GM12878 (cell line): Measurements from ENCODE around the gene ZBED1. TPM values are rescaled to one million over a fixed set of nuclear protein-coding genes. Genes with fewer than 3 reads are reported as not detected.

Experiments
- ATAC-seq: fragments of 200-7000 bp; cut with Tn5 transposase; 3 replicates; pipeline ENCODE4 v1.9.1; 2020; ENCODE audit warnings: mild to moderate bottlenecking, moderate library complexity
- BruUV-seq: library from RNA; stranded (reverse); fragments of 400-500 nt; replicated peaks from 2 replicates; lab custom pipeline; 2021; lab: Mats Ljungman, UMichigan
- CTCF ChIA-PET: fragments of 300-600 bp; sonication (Branson Sonifier 250); formaldehyde crosslinking; extraction: SDS; loops from one replicate; lab custom pipeline; 2021; ENCODE audit warnings: inconsistent platforms; lab: Yijun Ruan, JAX
- POLR2A ChIA-PET: fragments of 350-600 bp; formaldehyde crosslinking; extraction: SDS; loops from one replicate; lab custom pipeline; 2021; ENCODE audit warnings: inconsistent platforms; lab: Charles Lee
- RAD21 ChIA-PET: fragments of 300-600 bp; sonication (Branson Sonifier 250); formaldehyde crosslinking; loops from one replicate; lab custom pipeline; 2023; ENCODE audit warnings: antibody characterized with exemption; ENCODE audit not compliant: unreplicated experiment; lab: Charles Lee
- SMC1A ChIA-PET: fragments of 300-600 bp; sonication (Branson Sonifier 250); formaldehyde crosslinking; loops from one replicate; lab custom pipeline; 2023; ENCODE audit not compliant: unreplicated experiment, uncharacterized antibody; lab: Charles Lee
- DNase-seq: peaks from one replicate; pipeline ENCODE4 v3.0.0-alpha.2; 2011; ENCODE audit warnings: low read depth, low spot score
- FAIRE-seq: peaks from 3 replicates; lab custom pipeline; 2011; peaks lifted over from hg19 to GRCh38; lab: Jason Lieb, UNC
- H2AFZ ChIP-seq: 2 replicates; pipeline ENCODE4 v1.6.0; 2011; ENCODE audit warnings: low read depth, low read length, control low read depth; ENCODE audit not compliant: control insufficient read depth
- H3K27ac ChIP-seq: 2 replicates; pipeline ENCODE4 v1.5.1; 2011; ENCODE audit warnings: control low read depth; ENCODE audit not compliant: control insufficient read depth, insufficient read depth
- H3K27me3 ChIP-seq, 2 experiments: replicated peaks in 1 of 2; 2 replicates each; pipeline versions ENCODE4 v1.6.0 to v1.6.1; 2011; ENCODE audit warnings: low read length in 1 of 2; ENCODE audit not compliant: control insufficient read depth in 2 of 2, insufficient read depth in 2 of 2
- H3K36me3 ChIP-seq, 2 experiments: 2 replicates each; pipeline ENCODE4 v1.5.1; 2011; ENCODE audit warnings: low read length in 1 of 2; ENCODE audit not compliant: control insufficient read depth in 2 of 2, insufficient read depth in 2 of 2
- H3K4me1 ChIP-seq: 2 replicates; pipeline ENCODE4 v1.6.1; 2011; ENCODE audit warnings: mild to moderate bottlenecking, low read length, moderate library complexity, mixed read lengths; ENCODE audit not compliant: control insufficient read depth, insufficient read depth
- H3K4me2 ChIP-seq: 2 replicates; pipeline ENCODE4 v1.6.0; 2011; ENCODE audit warnings: control low read depth; ENCODE audit not compliant: control insufficient read depth, insufficient read depth
- H3K4me3 ChIP-seq: fragments of 200-600 bp; sonication (generic); 2 replicates; pipeline ENCODE4 v1.5.1; 2016
- H3K79me2 ChIP-seq: 2 replicates; pipeline ENCODE4 v1.6.0; 2011; ENCODE audit warnings: low read length; ENCODE audit not compliant: control insufficient read depth, insufficient read depth
- H3K9ac ChIP-seq: 2 replicates; pipeline ENCODE4 v1.8.0; 2011; ENCODE audit warnings: low read length, control low read depth, mixed read lengths; ENCODE audit not compliant: control insufficient read depth, insufficient read depth
- H3K9me3 ChIP-seq: replicated peaks from 3 replicates; pipeline ENCODE4 v1.5.1; 2011; ENCODE audit warnings: mild to moderate bottlenecking, low read length; ENCODE audit not compliant: control insufficient read depth, insufficient read depth
- H4K20me1 ChIP-seq: 2 replicates; pipeline ENCODE4 v1.6.0; 2011; ENCODE audit not compliant: control insufficient read depth, insufficient read depth
- BHLHE40 ChIP-seq, 2 experiments: fragments of 450-650 bp in 1 of 2; IDR thresholded peaks; 2 replicates each; pipeline ENCODE4 v1.6.1; 2011 to 2017; ENCODE audit warnings: low read depth in 2 of 2, borderline replicate concordance in 1 of 2, improper control_type of control experiment in 1 of 2, low read length in 1 of 2, mild to moderate bottlenecking in 1 of 2
- IKZF1 ChIP-seq: fragments of 450-650 bp; conservative IDR thresholded peaks from 2 replicates; pipeline ENCODE4 v1.6.1; 2017; ENCODE audit warnings: antibody characterized with exemption, mild to moderate bottlenecking
- MEF2B ChIP-seq: fragments of 450-650 bp; IDR thresholded peaks from 2 replicates; pipeline ENCODE4 v1.6.1; 2018; ENCODE audit warnings: mild to moderate bottlenecking, moderate library complexity; ENCODE audit not compliant: partially characterized antibody, poor library complexity, severe bottlenecking
- MYB ChIP-seq: fragments of 150-350 bp; IDR thresholded peaks from 2 replicates; pipeline ENCODE4 v1.6.1; 2014; ENCODE audit warnings: mild to moderate bottlenecking, low read depth, low read length, borderline replicate concordance
- PAX5 ChIP-seq: IDR thresholded peaks from 2 replicates; pipeline ENCODE4 v1.6.1; 2011; ENCODE audit warnings: low read depth, low read length, borderline replicate concordance
- POLR2AphosphoS5 ChIP-seq: IDR thresholded peaks from 2 replicates; pipeline ENCODE4 v1.6.1; 2011; ENCODE audit warnings: mild to moderate bottlenecking, low read length, inconsistent platforms
- RUNX3 ChIP-seq: IDR thresholded peaks from 2 replicates; pipeline ENCODE4 v1.6.1; 2012; ENCODE audit warnings: low read length, inconsistent platforms
- TCF12 ChIP-seq: IDR thresholded peaks from 2 replicates; pipeline ENCODE4 v1.6.1; 2011; ENCODE audit warnings: low read depth, mild to moderate bottlenecking, low read length
- WGBS: methylation state at CpG from one replicate; pipeline ENCODE4 v1.1.6; 2016; ENCODE audit warnings: low lambda C conversion rate; ENCODE audit not compliant: insufficient replicate concordance, insufficient coverage; ENCODE audit errors: missing lambda C conversion rate; 5-methylcytosine and 5-hydroxymethylcytosine counted together
- in situ Hi-C: fragments of 300-500 bp; cut with MboI; formaldehyde crosslinking; loops from 9 replicates; pipeline ENCODE4 v1.14.3; 2018; ENCODE audit warnings: mixed read lengths
- intact Hi-C: fragments of 100-400 bp; cut with micrococcal nuclease; formaldehyde crosslinking; loops from one replicate; pipeline ENCODE4 v1.14.2; 2022; ENCODE audit not compliant: unreplicated experiment
- polyA plus RNA-seq, 11 experiments: library from polyadenylated mRNA; depleted of rRNA in 4 of 11; unstranded in 6 of 11; stranded (reverse) in 5 of 11; fragments of >200 nt; fragmentation: Nextera tagmentation in 4 of 11; fragmentation: Illumina TruSeq in 1 of 11; extraction: Ambion mirVana in 4 of 11; extraction: Trizol in 1 of 11; gene quantifications; 1 replicate in 1 of 11; 2 replicates in 10 of 11; pipeline versions ENCODE4 v1.2.1 to v1.2.3, GENCODE V29; 2011 to 2016; ENCODE audit warnings: inconsistent platforms in 2 of 11, missing spikeins in 2 of 11, low read depth in 1 of 11
- total RNA-seq, 4 experiments: library from RNA; depleted of rRNA in 3 of 4; stranded (reverse); fragments of >200 nt in 3 of 4; fragmentation: Illumina TruSeq in 1 of 4; extraction: Trizol in 1 of 4; gene quantifications; 2 replicates each; pipeline versions ENCODE4 v1.2.1 to v1.2.3, GENCODE V29; 2013 to 2021
- TF ChIP-seq, protein P1 (sequence below): IDR thresholded peaks from 2 replicates; pipeline ENCODE4 v1.6.1; 2012; ENCODE audit warnings: low read depth, low read length, improper control_type of control experiment

Gene ZBED1
- total and polyA plus RNA-seq, 10 of the 15 experiments (the other 5 are each of a cell fraction or from before 2014, with no cell fraction given), result 1.9 to 75.5 (median 40.5) TPM

DNA sequence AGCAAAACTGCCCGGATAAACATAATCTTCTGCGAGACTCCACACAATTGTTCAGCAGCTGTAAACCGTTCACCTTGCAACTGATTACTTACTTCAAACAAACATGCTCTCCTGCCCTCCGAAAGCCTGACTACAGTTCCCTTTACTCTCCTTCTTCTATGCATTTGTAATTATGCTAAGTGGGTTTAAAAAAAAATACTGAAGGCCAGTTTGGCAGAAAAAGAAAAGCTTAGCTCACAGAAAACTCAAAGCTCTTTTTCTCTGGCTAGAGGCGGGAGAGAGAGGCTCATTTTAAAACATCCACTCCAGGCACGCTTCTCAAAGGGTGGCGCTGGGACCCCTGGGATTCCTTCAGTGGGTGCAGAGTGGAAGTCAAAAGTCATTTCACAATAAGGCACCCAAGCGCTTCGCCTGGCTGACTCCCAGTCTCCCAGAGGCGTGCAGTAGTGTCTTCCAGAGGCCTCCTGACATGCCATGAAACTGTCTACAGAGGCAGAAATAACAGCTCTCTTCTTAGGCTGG, 1.9 kb downstream of the ZBED1 start:
- intact Hi-C loops, result loop anchor here (2.0 to 5.0 kb wide), 2 partner anchors 88 to 837 kb away; no protein-coding TSS in a partner anchor
- in situ Hi-C loops, result no loop called here
- BruUV-seq, result TSS peak; percentile 59
- Histone ChIP-seq H3K27ac (peak overlapping the region; percentile 88), H3K4me2 (peak overlapping the region; percentile 86), H4K20me1 (no peaks in the 10 kb centered on the region), H3K9me3 (no peaks in the 10 kb centered on the region; the same call in 2 of the 3 replicates), H3K36me3 (peaks cover 3 to 6% of the 10 kb centered on the region in 2 experiments; a peak in 2 of 4 replicates), H3K4me1 (peaks cover 15% of the 10 kb centered on the region), H2AFZ (no peak overlapping the region), H3K4me3 (peak overlapping the region; percentile 90), H3K79me2 (peaks cover 53% of the 10 kb centered on the region), H3K27me3 (no peaks in the 10 kb centered on the region), H3K9ac (peak overlapping the region; percentile 94)
- peak; percentile 82 for FAIRE-seq
- POLR2A ChIA-PET, result no interaction called here
- CTCF ChIA-PET, result no interaction called here
- RAD21 ChIA-PET, result no interaction called here
- no peak for DNase-seq
- WGBS, result 36% methylated on average over 10 of the region's 10 CpGs
- TF ChIP-seq PAX5, result peak; percentile 80
- peak; percentile 38 for TF ChIP-seq MEF2B
- peak; percentile 59 for TF ChIP-seq IKZF1
- peak; percentile 43; the same call in 1 of the 2 replicates for TF ChIP-seq POLR2AphosphoS5
- 0 out of 2 replicates have a peak, but pooled peaks have one; percentile 17 for TF ChIP-seq TCF12
- TF ChIP-seq MYB, result no peak
- 0 out of 2 replicates have a peak, but pooled peaks have one; percentile 4 for TF ChIP-seq RUNX3
- TF ChIP-seq BHLHE40 (IDR thresholded peaks at IDR 0.05; ENCODE audit: borderline replicate concordance in 1 of 2, low read depth in 2 of 2, low read length in 1 of 2), result peak; percentile 38 to 55; a peak in 2 of 4 replicates
- TF ChIP-seq, protein P1, sequence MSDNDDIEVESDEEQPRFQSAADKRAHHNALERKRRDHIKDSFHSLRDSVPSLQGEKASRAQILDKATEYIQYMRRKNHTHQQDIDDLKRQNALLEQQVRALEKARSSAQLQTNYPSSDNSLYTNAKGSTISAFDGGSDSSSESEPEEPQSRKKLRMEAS, result no peak
- SMC1A ChIA-PET, result no interaction called here
- ATAC-seq, result peak; percentile 61
